Head of caudate nucleus (tissue), 42 donors: Measurements from ENCODE around the gene TMEM167A.
"Not testable (repeated sequence)": the region's sequence is repeated elsewhere in the genome, so short reads cannot be mapped to it uniquely, and the experiment has no call there.

ENCODE experiments used
- DNase-seq, 42 donors: peaks; one replicate each; pipeline versions ENCODE4 v3.0.0 to v3.0.0-alpha.2; 2020 to 2021; ENCODE audit warnings: mixed read lengths in 7 of 42
- intact Hi-C: fragments of 100-400 bp; cut with DNase I; formaldehyde crosslinking; loops from one replicate; pipeline ENCODE4 v1.15.0; 2022

TMEM167A gene

DNA sequence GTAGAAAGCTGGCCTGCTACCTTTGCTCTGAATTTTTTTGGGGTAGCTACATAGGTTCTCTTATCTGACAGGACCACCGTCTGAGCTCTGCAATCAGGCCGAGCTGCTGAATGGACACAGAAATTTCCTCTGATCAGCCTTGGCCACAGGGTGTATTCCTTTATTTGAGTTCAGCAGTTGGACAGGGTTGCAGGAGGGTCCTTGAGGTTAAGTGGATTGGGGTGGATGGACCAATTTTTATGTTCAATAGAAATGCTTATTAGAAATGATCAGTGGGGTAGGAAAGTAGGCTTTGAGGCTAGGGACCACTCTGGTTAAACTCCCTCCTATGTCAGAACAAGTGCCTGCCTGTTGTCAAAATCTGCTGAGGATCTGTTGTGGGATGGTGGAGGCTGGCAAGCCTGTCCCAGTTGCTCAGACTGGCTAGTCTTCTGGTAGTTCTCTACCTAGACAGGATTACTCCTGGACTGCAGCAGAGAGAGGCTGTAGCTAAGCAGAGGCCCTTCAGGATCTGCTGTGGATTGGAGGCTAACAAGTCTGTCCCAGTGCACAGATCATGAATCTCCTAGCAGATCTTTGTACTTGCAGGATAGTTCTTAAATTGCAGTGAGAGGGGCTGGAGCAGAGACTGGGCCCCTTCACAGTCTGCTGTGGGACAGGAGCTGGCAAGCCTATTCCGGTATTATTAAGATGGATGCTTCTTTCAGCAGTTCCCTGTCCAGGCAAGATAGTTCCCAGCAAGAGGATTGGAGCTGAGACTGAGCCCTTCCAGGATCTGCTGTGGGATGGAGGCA, 18.2 kb upstream of the TMEM167A start:
- intact Hi-C loops: no loop called here
- DNase-seq: no peak

DNA sequence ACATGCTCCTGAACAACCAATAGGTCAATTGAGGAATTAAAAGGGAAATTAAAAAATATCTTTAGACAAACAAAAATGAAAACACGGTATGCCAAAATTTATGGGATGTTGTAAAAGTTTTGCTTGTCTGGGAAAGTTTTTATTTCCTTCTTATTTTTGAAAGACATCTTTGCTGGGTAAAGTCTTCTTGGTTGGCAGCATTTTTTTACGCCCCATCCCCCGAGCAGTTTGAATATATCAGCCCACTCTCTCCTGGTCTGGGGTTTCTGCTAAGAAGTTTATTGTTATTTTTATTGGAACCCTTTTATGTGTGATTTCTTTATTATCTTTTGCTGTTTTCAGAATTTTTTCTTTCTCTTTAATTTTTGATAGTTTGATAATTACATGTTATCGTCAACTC, 16.5 kb upstream of the TMEM167A start:
- intact Hi-C loops: no loop called here
- DNase-seq: no peak

DNA sequence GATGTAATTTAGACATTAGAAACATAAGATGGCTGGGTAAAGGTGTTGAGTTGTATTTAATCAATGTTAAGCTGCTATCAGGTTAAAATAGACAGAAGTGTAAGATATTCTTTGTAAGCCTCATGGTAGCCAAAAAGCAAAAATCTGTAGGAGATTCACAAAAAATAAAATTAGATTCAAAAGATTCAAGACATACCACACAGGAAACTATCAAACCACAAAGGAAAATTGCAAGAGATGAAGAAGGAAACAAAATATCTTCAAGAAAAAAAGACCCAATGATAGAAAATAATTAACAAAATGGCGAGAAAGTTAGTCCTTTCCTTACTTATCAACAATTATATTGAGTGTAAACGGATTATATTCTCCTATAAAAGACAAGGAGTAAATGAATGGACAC, 15.4 kb upstream of the TMEM167A start:
- intact Hi-C loops: no loop called here
- no peak for DNase-seq

DNA sequence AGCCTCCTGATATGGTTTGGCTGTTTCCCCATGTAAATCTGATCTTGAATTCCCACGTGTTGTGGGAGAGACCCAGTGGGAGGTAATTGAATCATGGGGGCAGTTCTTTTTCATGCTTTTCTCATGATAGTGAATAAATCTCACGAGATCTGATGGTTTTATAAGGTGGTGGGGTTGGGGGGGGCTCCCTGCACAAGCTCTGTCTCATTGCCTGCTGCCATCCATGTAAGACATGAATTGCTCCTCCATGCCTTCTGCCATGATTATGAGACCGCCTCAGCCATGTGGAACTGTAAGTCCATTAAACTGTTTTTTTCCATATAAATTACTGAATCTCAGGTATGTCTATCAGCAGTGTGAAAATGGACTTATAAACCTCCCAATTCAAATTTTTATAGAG, 13.0 kb upstream of the TMEM167A start:
- intact Hi-C loops: no loop called here
- no peak for DNase-seq

DNA sequence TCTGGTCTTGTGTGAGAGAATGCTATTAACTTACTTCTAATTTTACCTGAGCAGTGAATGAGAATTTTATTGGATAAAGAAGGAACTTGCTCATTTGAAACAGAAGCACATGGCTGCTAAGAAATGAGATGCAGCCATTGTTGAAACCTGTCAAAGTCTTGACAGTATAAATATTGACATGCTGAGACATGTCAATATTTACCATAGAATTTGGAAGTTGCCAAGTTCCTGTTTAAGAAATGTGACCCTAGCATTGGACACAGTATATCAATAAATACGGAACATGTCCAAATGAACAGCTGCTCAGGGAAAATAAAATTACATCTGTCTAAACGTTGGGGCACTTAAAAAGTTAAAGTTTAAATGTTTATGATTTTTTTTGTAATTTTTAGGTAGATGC, 7.9 kb upstream of the TMEM167A start:
- DNase-seq: no peak
- intact Hi-C loops: no loop called here

DNA sequence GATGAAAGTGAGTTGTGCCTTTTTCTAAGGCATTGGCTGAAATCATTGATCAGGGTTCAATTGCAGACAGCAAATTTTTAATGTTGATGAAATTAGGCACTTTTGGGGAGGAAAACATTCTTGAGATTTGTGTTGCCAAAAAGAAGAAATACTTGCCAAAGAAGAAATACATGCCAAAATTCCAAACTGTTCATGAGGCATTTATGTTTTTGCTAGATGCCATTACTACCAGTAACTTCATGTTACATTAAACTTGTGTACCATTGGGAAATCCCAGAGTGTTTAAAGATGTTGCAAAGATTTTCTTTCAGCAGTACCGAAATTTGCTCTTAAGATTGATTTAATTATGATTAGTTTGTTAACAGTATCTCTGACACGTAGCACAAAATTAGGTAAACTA, 7.1 kb upstream of the TMEM167A start:
- intact Hi-C loops: no loop called here
- no peak for DNase-seq

DNA sequence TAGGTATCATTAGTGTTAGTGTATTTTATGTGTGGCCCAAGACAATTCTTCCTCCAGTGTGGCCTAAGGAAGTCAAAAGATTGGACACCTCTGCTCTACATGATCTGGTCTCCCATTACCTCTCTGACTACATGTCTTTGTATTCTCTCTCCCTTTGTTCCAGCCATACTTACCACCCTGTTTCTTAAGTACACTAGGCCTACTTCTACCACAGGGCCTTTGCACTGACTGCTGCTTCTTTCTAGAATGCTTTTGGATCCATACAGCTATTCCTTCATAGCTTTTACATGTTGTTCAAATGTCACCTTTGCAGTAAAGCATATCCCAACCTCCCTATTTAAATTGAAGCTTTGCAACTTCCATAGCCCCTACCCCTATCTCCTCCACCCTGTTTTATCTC, 5.6 kb upstream of the TMEM167A start:
- intact Hi-C loops: no loop called here

DNA sequence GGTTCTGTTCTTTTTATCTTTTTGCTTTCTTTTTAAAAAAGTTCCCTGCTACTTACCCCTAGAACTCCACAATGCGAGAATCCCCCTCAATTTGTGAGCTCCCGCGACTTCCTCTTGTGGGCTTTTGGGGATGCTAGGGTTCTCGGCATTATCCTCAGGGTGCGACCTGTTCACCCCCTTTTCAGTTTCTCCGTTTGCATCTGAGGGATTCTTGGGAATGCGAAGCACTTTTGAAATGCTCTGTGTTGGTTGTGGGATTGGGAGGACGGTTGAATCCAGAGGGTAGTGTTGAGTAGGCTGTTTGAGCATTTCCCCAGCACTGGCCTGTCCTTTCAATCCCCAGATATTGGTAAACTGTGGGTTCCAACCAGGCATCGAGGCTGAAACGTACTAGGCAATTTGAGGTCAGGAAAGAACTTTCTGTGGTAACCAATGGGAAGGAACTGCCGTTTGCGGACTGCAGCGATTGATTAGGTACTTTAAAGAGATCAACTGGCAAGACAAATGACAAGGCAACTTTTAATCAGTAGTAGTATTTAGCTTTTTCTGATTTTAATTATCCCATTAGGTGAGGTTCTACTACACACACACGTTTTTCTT, 568 bp upstream of the TMEM167A start:
- peak in 12 of 42 donors; percentile 4 to 49 (median 24) for DNase-seq
- intact Hi-C loops: loop anchor here (5.0 kb wide), 1 partner anchor 40 kb away; no protein-coding TSS in a partner anchor

More for the DNA sequence above, 5.6 kb upstream of the TMEM167A start:
- no peak for DNase-seq

DNA sequence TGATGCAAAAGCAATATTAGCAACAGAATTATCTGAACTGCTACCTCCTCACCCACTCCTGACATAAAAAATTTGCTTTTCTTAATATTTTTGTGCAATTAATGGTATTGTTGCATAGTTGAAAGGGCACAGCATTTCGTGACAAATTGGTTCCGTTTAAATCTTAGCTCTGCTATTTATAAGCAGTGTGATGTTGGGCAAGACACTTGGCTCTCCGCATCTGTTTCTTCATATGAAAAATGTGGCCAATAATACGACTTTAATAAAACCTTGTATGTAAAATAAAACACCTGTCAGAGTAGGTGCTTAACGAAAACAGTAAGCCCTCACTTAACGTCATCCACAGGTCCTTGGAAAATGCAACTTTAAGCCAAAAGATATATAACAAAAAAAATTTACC, 4.2 kb downstream of the TMEM167A start:
- DNase-seq: no peak
- intact Hi-C loops: no loop called here

DNA sequence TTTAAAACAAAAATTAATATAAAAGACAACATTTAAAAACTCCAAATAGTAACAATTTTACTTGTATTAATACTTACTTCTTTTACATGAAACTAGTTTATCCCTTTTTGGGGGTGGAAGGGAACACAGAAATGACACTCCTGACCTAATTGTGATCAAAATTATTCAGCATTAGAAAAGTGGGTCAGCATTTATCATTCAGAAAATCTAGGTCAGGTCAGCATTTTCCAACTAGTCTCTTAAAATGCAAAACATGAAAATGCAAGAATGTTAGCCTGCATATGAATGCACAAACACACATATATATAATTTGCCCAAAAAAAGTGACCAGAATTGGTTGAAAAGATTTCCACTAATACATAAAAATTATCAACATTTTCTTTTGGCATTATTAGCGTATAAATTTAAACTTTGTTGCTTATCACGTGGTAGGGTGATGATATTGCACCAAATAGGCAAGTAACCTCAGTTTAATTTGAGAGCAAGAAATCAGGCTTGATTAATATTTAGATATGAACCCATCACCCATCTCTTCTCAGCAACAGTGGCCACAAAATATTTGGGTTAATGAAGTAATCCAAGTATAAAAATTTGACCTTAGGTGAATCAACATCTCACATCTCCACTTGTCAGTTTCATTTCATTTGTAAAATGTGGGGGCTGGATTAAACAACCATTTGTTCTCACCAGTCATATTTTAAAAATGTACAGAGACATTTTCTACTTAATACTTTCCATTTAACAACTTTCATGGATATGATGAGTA, 5.7 kb downstream of the TMEM167A start:
- intact Hi-C loops: no loop called here
- no peak for DNase-seq

DNA sequence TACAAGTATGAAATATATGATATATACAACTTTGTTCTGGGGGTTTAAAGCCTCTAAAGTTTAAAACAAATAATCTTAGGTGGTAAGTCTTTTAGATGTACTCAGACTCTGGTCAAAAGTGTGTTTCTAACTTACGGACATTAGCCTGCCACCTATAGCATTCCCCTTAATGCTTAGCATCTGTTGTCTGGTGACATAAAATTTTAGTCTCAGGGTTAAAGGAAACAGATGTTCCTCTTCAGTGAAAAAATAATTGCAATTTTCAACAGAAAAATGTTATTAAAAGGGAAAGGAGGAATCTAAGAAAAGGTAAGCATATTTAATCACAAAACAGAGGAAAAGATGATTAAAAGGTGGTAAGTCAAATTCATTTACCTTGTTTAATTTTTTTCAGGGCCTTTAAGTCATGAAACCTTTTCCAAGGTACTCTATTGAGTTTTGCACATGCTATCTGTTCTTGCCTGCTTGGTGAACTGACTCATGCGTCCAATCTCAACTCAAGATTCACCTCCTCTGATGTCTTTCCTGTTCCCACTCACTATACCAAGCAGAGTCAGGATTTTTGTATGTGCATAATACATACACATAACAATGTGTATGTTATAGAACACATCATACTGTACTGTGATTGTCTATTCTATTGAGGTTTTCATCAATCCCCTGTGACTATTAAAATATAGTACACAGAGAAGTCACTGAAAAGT, 7.9 kb downstream of the TMEM167A start:
- DNase-seq: no peak
- intact Hi-C loops: no loop called here

DNA sequence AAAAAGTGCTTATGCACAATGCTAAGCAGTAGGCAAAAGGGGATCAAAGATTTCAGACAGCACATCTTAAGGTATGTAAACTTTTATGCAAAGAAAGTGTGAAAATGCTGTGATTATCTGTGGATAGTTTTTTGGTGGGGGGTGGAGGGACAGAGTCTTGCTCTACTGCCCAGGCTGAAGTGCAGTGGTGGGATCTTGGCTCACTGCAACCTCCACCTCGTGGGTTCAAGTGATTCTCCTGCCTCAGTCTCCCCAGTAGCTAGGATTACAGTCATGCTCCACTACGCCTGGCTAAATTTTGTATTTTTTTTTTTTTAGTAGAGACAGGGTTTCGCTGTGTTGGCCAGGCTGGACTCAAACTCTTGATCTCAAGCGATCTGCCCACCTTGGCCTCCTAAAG, 9.8 kb downstream of the TMEM167A start:
- intact Hi-C loops, DNase-seq: not testable (repeated sequence)

DNA sequence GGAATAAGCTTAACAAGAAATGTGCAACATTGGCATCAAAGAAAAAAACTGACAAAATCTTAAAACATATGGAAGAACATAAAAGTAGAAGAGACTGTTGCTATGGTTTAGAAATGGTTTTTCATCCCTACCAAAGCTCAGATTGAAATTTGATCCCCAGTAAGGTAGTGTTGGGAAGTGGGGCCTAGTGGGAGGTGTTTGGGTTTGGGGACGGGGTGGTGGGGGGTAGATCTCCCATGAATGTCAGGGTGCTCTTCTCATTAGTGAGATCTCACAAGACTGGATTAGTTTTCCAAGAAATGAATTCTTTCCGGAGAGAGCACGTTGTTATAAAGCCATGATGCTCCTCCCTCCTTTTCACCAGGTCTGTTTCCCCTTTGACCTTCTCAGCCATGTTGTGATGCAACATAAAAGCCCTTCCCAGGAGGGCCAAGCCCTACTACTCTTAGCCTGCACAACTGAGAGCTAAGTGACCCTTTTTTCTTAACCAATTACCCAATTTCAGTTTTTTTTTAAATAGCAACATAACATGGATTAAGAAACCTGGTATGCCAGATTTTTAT, 10.6 kb downstream of the TMEM167A start:
- no peak for DNase-seq
- intact Hi-C loops: no loop called here

DNA sequence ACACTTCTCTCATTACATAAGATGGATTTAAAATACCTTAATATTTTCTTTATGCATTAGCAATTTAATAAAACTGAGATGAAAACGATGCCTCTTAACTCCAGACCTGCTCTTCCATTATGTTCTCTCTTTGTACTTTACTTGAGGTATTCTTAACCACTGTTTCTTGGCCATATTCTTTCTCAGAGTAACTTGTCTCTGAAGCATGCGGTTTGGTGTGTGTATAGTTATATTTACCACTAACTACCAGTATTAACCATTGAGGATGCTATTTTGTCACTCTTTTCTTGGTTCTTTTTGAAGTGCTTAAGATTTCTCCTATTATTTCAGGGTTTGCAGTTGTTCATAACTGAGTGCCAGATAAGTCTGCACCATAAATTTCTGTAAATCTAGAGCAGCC, 17.9 kb downstream of the TMEM167A start:
- intact Hi-C loops: no loop called here
- no peak for DNase-seq

DNA sequence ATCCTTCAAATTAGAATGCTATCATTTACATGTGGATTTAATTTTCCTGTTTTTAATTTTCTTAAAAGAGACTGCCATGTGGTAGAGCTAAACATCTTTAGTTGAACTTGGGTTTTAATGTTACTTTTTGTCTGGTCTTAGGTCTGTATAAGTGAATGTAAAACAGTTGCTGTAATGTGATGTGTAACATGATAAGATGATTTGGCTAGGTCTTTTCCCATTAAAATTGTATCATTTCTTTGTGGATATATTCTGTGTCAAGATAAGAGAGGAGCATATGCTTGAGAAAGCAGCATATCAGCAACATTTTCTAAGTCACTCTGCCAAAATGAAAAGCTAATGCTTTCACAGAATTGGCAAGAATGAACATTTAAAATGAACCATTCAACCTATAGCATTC, 18.5 kb downstream of the TMEM167A start:
- DNase-seq: no peak
- intact Hi-C loops: no loop called here

DNA sequence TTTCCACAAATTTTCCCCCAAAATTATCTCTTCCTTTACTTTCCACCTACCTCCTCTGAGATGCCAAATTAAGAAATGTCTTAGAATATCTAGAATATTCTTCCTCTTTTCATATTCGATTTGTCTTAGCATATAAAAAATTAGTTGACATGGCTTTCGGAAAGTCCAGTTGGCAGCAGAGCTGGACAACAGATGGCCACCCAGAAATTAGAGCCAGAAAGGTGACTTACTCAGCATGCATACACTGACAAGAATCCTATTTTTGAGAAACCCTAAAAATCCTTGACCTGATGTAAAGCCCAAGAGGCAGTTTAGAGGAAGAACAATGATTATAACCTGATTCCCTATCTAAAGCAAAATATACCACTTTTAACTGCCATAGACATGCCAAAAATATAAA, 22.0 kb downstream of the TMEM167A start:
- intact Hi-C loops: no loop called here
- no peak for DNase-seq

DNA sequence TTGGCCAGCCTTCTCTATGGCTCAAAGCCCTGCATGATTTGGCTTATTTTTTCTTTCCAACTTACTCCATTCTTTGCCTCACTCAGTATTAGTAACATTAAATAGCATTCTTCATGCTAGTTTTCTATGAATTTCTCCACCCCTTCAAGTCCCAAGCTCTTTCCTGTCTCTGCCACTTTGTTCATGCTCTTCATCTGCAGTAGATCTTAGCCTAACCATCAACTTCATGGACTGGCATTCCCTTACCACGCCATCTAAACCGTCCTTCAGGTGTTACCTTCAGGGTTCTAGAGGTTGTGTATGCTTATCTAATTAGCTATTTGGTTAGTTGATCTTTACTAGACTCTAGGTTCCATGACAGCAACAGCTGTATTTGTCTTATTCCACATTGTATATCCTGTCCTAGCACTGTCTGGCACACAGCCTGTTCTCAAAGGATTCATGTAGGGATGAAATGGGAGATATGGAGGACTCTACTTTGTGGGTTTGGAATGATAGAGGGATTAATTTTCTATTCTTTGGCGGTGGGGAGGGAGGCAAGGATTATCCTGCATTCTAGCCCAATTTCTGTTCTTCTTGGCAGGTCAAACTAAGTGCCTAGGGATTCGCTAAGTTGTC, 26.4 kb downstream of the TMEM167A start:
- intact Hi-C loops: no loop called here
- DNase-seq: no peak

DNA sequence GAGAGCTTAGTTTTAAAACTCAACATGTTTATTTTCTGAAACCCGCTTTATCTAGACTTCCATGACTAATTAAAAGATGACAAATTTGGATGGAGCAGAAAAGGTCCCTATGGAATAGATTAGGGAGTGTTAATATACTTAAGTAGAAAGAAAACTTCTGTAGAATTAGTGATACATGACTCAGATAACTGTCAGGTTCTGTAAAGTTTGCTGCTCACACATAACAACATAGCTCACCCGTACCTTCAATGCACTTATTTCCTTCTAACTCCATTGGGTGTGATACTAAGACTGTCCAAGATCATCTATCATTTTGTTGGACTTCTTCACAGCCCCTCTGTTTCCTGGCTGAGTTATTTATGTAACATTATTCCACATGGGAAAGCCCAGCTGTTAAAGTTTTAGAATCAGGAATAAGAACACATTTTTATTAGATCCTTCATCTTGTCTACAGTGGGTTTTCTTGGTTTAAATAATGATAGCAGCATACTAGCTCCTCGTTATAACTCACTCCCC, 27.8 kb downstream of the TMEM167A start:
- no peak for DNase-seq
- intact Hi-C loops: no loop called here

DNA sequence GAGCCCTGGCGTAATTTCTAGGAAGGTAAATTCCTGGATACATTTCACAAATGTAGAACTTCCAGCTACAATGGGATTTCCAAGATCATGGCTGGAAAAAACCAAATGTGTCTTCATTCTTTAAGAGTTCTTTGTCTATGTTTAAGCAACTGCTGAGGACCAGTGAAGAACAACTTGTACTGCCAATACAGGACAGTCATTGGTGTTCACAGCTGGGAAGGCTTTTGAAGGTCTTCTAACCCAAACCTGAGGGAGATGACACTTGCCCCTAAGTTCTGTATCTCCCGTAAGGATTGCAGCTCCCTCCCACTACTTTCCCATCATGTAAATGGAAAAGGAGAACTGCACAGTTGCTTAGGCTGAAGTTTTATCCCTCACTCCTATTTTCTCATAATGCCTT, 28.4 kb downstream of the TMEM167A start:
- DNase-seq: no peak
- intact Hi-C loops: no loop called here
